Measurements from ENCODE around the gene ATP2A3. TPM values are rescaled to one million over a fixed set of nuclear protein-coding genes. Genes with fewer than 3 reads are reported as not detected.
A peak's percentile ranks its signal among the peaks of the same experiment; 100 is the strongest.

Gene ATP2A3
- polyA plus RNA-seq, 4 donors: 5.8 to 83.0 (median 24.4) TPM

- DNase-seq (no peak), FAIRE-seq (no peak)
- 88 to 95% (median 92%) methylated on average over 21 to 23 of the region's 23 CpGs for WGBS, 3 donors
- Histone ChIP-seq H3K4me3 (ENCODE audit: low read depth in 1 of 3, low read length in 3 of 3) (no peak overlapping the region), H3K27ac (ENCODE audit: low read depth in 1 of 3, low read length in 2 of 3) (no peak overlapping the region), H3K36me3 (ENCODE audit: control insufficient read depth in 3 of 3, insufficient read depth in 2 of 3, low read depth in 1 of 3, low read length in 3 of 3) (peaks cover 0 to 78% (median 11%) of the 10 kb centered on the region in 3 donors), H3K27me3 (ENCODE audit: control insufficient read depth in 3 of 3, insufficient read depth in 3 of 3, low read length in 3 of 3) (no peaks in the 10 kb centered on the region), H3K9me3 (ENCODE audit: control insufficient read depth in 2 of 2, insufficient read depth in 1 of 2, low read depth in 1 of 2, low read length in 1 of 2) (no peaks in the 10 kb centered on the region), H3K4me1 (ENCODE audit: control insufficient read depth in 3 of 3, insufficient read depth in 2 of 3, low read depth in 1 of 3, low read length in 2 of 3) (peaks cover 0 to 8% (median 0%) of the 10 kb centered on the region in 3 donors)
These were observed 20.9 kb downstream of the ATP2A3 start for GRCh38 chr17:3943240-3943891.

- FAIRE-seq: no peak
- no peak for DNase-seq
- peaks cover 0 to 83% (median 11%) of the 10 kb centered on the region in 3 donors for H3K36me3 ChIP-seq (ENCODE audit: control insufficient read depth in 3 of 3, insufficient read depth in 2 of 3, low read depth in 1 of 3, low read length in 3 of 3)
- H3K9me3 ChIP-seq (ENCODE audit: control insufficient read depth in 2 of 2, insufficient read depth in 1 of 2, low read depth in 1 of 2, low read length in 1 of 2): no peaks in the 10 kb centered on the region
- no peak overlapping the region for H3K27ac ChIP-seq (ENCODE audit: low read depth in 1 of 3, low read length in 2 of 3)
- H3K4me3 ChIP-seq (ENCODE audit: low read depth in 1 of 3, low read length in 3 of 3): no peak overlapping the region
- no peaks in the 10 kb centered on the region for H3K27me3 ChIP-seq (ENCODE audit: control insufficient read depth in 3 of 3, insufficient read depth in 3 of 3, low read length in 3 of 3)
- WGBS, 3 donors: 95 to 97% (median 96%) methylated on average over 40 to 48 of the region's 48 CpGs
- peaks cover 0 to 8% (median 0%) of the 10 kb centered on the region in 3 donors for H3K4me1 ChIP-seq (ENCODE audit: control insufficient read depth in 3 of 3, insufficient read depth in 2 of 3, low read depth in 1 of 3, low read length in 2 of 3)
These were observed 23.1 kb downstream of the ATP2A3 start for GRCh38 chr17:3940965-3941698.

DNA sequence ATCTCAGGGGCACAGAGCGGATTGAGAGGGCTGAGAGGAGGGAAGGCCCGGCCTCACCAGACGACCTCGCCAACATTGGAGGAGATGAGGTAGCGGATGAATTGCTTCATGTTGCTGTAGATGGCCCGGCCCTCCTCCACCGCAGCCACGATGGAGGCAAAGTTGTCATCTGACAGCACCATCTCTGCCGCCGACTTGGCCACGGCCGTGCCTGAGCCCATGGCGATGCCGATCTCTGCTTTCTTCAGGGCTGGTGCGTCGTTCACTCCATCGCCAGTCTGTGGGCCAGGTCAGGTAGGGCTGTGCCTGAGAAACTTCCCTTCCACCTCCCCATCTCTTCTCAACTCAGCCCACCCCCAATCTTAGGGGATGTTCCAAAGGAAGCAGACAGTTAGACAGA is 26.9 kb downstream of the ATP2A3 start:
- Histone ChIP-seq H3K27me3 (ENCODE audit: control insufficient read depth in 3 of 3, insufficient read depth in 3 of 3, low read length in 3 of 3) (no peaks in the 10 kb centered on the region), H3K9me3 (ENCODE audit: control insufficient read depth in 2 of 2, insufficient read depth in 1 of 2, low read depth in 1 of 2, low read length in 1 of 2) (no peaks in the 10 kb centered on the region), H3K36me3 (ENCODE audit: control insufficient read depth in 3 of 3, insufficient read depth in 2 of 3, low read depth in 1 of 3, low read length in 3 of 3) (peaks cover 0 to 80% (median 11%) of the 10 kb centered on the region in 3 donors), H3K27ac (ENCODE audit: low read depth in 1 of 3, low read length in 2 of 3) (no peak overlapping the region), H3K4me3 (ENCODE audit: low read depth in 1 of 3, low read length in 3 of 3) (no peak overlapping the region), H3K4me1 (ENCODE audit: control insufficient read depth in 3 of 3, insufficient read depth in 2 of 3, low read depth in 1 of 3, low read length in 2 of 3) (peaks cover 0 to 5% (median 0%) of the 10 kb centered on the region in 3 donors)
- FAIRE-seq (no peak), DNase-seq (no peak)
- WGBS, 3 donors: 96 to 97% (median 96%) methylated on average over 17 of the region's 17 CpGs

- peaks cover 0 to 5% (median 0%) of the 10 kb centered on the region in 3 donors for H3K4me1 ChIP-seq (ENCODE audit: control insufficient read depth in 3 of 3, insufficient read depth in 2 of 3, low read depth in 1 of 3, low read length in 2 of 3)
- FAIRE-seq (no peak), DNase-seq (no peak)
- H3K36me3 ChIP-seq (ENCODE audit: control insufficient read depth in 3 of 3, insufficient read depth in 2 of 3, low read depth in 1 of 3, low read length in 3 of 3): peaks cover 0 to 70% (median 6%) of the 10 kb centered on the region in 3 donors
- 95 to 96% (median 96%) methylated on average over 9 of the region's 9 CpGs for WGBS, 3 donors
- no peak overlapping the region for H3K4me3 ChIP-seq (ENCODE audit: low read depth in 1 of 3, low read length in 3 of 3)
- H3K27me3 ChIP-seq (ENCODE audit: control insufficient read depth in 3 of 3, insufficient read depth in 3 of 3, low read length in 3 of 3): no peaks in the 10 kb centered on the region
- H3K9me3 ChIP-seq (ENCODE audit: control insufficient read depth in 2 of 2, insufficient read depth in 1 of 2, low read depth in 1 of 2, low read length in 1 of 2): no peaks in the 10 kb centered on the region
- no peak overlapping the region for H3K27ac ChIP-seq (ENCODE audit: low read depth in 1 of 3, low read length in 2 of 3)
These were observed 28.3 kb downstream of the ATP2A3 start for GRCh38 chr17:3935825-3936355.

DNA sequence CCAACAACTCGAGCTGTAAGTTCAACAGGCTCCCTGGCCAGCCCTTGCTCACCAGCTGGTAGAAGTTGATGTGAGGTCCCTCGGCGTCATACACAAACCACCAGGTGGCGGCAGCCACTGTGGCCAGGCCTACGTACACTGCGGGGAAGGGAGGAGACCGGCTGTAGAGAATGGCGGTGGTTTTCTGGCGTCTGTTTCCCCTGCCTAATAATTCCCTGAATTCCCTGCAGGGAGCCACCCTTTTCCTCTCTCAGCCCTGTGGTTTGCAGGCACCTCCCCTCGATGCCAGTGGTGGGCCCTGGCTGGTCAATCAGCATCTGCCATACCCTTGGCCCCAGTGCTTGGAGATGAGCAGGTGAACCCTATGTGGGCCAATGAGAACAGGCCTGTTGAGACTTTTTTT is 29.1 kb downstream of the ATP2A3 start:
- no peak overlapping the region for H3K27ac ChIP-seq (ENCODE audit: low read depth in 1 of 3, low read length in 2 of 3)
- no peak for FAIRE-seq

DNA sequence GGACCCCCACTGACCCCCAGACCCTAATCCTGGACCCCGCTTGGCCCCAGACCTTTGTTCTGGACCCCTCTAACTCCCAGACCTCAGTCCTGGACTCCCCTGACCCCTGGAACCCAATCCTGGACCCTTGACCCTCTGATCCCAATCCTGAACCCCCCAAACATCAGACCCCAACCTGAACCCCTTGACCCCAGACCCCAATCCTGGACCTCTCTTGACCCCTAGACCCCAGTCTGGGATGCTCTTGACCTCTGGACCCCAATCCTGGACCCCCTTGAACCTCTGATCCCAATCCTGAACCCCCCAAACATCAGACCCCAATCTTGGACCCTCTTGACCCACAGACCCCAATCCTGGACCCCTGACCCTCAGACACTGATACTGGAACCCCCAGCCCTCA is 34.5 kb downstream of the ATP2A3 start:
- DNase-seq (no peak), FAIRE-seq (no peak)
- H3K9me3 ChIP-seq (ENCODE audit: control insufficient read depth in 2 of 2, insufficient read depth in 1 of 2, low read depth in 1 of 2, low read length in 1 of 2): no peaks in the 10 kb centered on the region
- H3K27ac ChIP-seq (ENCODE audit: low read depth in 1 of 3, low read length in 2 of 3): no peak overlapping the region
- H3K4me3 ChIP-seq (ENCODE audit: low read depth in 1 of 3, low read length in 3 of 3): no peak overlapping the region
- WGBS, 3 donors: 99 to 100% (median 100%) methylated on average over 1 of the region's 1 CpG
- peaks cover 0 to 63% (median 3%) of the 10 kb centered on the region in 3 donors for H3K36me3 ChIP-seq (ENCODE audit: control insufficient read depth in 3 of 3, insufficient read depth in 2 of 3, low read depth in 1 of 3, low read length in 3 of 3)
- peaks cover 0 to 44% (median 0%) of the 10 kb centered on the region in 3 donors for H3K4me1 ChIP-seq (ENCODE audit: control insufficient read depth in 3 of 3, insufficient read depth in 2 of 3, low read depth in 1 of 3, low read length in 2 of 3)
- no peaks in the 10 kb centered on the region for H3K27me3 ChIP-seq (ENCODE audit: control insufficient read depth in 3 of 3, insufficient read depth in 3 of 3, low read length in 3 of 3)

More for the DNA sequence above, 29.1 kb downstream of the ATP2A3 start:
- peak; percentile 85 to 90 for DNase-seq
- H3K27me3 ChIP-seq (ENCODE audit: control insufficient read depth in 3 of 3, insufficient read depth in 3 of 3, low read length in 3 of 3): no peaks in the 10 kb centered on the region
- peaks cover 0 to 68% (median 6%) of the 10 kb centered on the region in 3 donors for H3K36me3 ChIP-seq (ENCODE audit: control insufficient read depth in 3 of 3, insufficient read depth in 2 of 3, low read depth in 1 of 3, low read length in 3 of 3)
- WGBS, 3 donors: 9 to 35% (median 17%) methylated on average over 10 of the region's 10 CpGs
- no peak overlapping the region for H3K4me3 ChIP-seq (ENCODE audit: low read depth in 1 of 3, low read length in 3 of 3)
- peaks cover 0 to 5% (median 0%) of the 10 kb centered on the region in 3 donors for H3K4me1 ChIP-seq (ENCODE audit: control insufficient read depth in 3 of 3, insufficient read depth in 2 of 3, low read depth in 1 of 3, low read length in 2 of 3)
- H3K9me3 ChIP-seq (ENCODE audit: control insufficient read depth in 2 of 2, insufficient read depth in 1 of 2, low read depth in 1 of 2, low read length in 1 of 2): no peaks in the 10 kb centered on the region

GRCh38 chr17:3929181-3929580 is 35.1 kb downstream of the ATP2A3 start:
- Histone ChIP-seq H3K4me3 (ENCODE audit: low read depth in 1 of 3, low read length in 3 of 3) (no peak overlapping the region), H3K36me3 (ENCODE audit: control insufficient read depth in 3 of 3, insufficient read depth in 2 of 3, low read depth in 1 of 3, low read length in 3 of 3) (peaks cover 0 to 63% (median 5%) of the 10 kb centered on the region in 3 donors), H3K4me1 (ENCODE audit: control insufficient read depth in 3 of 3, insufficient read depth in 2 of 3, low read depth in 1 of 3, low read length in 2 of 3) (peaks cover 0 to 48% (median 0%) of the 10 kb centered on the region in 3 donors), H3K9me3 (ENCODE audit: control insufficient read depth in 2 of 2, insufficient read depth in 1 of 2, low read depth in 1 of 2, low read length in 1 of 2) (no peaks in the 10 kb centered on the region), H3K27me3 (ENCODE audit: control insufficient read depth in 3 of 3, insufficient read depth in 3 of 3, low read length in 3 of 3) (no peaks in the 10 kb centered on the region), H3K27ac (ENCODE audit: low read depth in 1 of 3, low read length in 2 of 3) (no peak overlapping the region)
- FAIRE-seq (no peak), DNase-seq (no peak)
- WGBS, 3 donors: 94 to 99% (median 96%) methylated on average over 6 to 12 of the region's 12 CpGs

DNA sequence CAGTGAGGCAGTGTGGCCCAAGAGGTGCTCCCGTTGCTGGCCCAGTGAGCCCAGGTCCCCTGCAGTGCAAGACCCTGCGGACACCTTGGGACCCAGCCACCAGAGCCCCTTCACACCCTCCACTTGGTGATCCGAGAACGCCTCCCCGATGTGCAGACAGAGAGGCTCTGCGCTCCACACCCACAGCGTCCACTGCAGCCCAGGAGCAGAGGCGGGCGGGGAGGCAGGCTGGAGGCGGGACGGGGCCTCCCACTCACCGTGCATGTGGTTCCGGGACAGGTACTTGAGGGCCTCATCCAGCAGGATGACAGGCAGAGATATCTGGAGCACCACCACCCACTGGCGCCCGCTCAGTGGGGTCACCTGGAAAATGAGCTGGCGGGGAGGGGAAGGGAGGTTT is 35.8 kb downstream of the ATP2A3 start:
- Histone ChIP-seq H3K27me3 (ENCODE audit: control insufficient read depth in 3 of 3, insufficient read depth in 3 of 3, low read length in 3 of 3) (no peaks in the 10 kb centered on the region), H3K9me3 (ENCODE audit: control insufficient read depth in 2 of 2, insufficient read depth in 1 of 2, low read depth in 1 of 2, low read length in 1 of 2) (no peaks in the 10 kb centered on the region), H3K36me3 (ENCODE audit: control insufficient read depth in 3 of 3, insufficient read depth in 2 of 3, low read depth in 1 of 3, low read length in 3 of 3) (peaks cover 0 to 66% (median 5%) of the 10 kb centered on the region in 3 donors), H3K27ac (ENCODE audit: low read depth in 1 of 3, low read length in 2 of 3) (peak overlapping the region in 1 of 3 donors; percentile 95), H3K4me3 (ENCODE audit: low read depth in 1 of 3, low read length in 3 of 3) (no peak overlapping the region), H3K4me1 (ENCODE audit: control insufficient read depth in 3 of 3, insufficient read depth in 2 of 3, low read depth in 1 of 3, low read length in 2 of 3) (peaks cover 0 to 56% (median 0%) of the 10 kb centered on the region in 3 donors)
- DNase-seq: peak in 1 of 2 donors; percentile 58
- 94 to 95% (median 94%) methylated on average over 13 to 16 of the region's 16 CpGs for WGBS, 3 donors
- no peak for FAIRE-seq
